Osteocyte (in vitro differentiated cells): ENCODE data around the gene KCTD1. TPM values are rescaled to one million over a fixed set of nuclear protein-coding genes. Genes with fewer than 3 reads are reported as not detected.

Source experiments
- DNase-seq: peaks from one replicate; pipeline ENCODE4 v3.0.0; 2021; ENCODE audit warnings: mixed read lengths; ENCODE audit not compliant: unreplicated experiment; ENCODE audit errors: extremely low spot score
- H3K27ac Mint-ChIP-seq: one replicate; pipeline ENCODE4 v1.8.0; 2021; ENCODE audit warnings: mild to moderate bottlenecking, mixed read lengths; ENCODE audit not compliant: unreplicated experiment
- H3K27me3 Mint-ChIP-seq: one replicate; pipeline ENCODE4 v1.8.0; 2021; ENCODE audit warnings: mixed read lengths; ENCODE audit not compliant: unreplicated experiment
- H3K36me3 Mint-ChIP-seq: one replicate; pipeline ENCODE4 v1.8.0; 2021; ENCODE audit warnings: mixed read lengths; ENCODE audit not compliant: unreplicated experiment
- H3K4me1 Mint-ChIP-seq: one replicate; pipeline ENCODE4 v1.8.0; 2021; ENCODE audit warnings: mixed read lengths; ENCODE audit not compliant: unreplicated experiment
- H3K4me3 Mint-ChIP-seq: one replicate; pipeline ENCODE4 v1.8.0; 2021; ENCODE audit warnings: mild to moderate bottlenecking, moderate library complexity, mixed read lengths; ENCODE audit not compliant: unreplicated experiment
- H3K9me3 Mint-ChIP-seq: one replicate; pipeline ENCODE4 v1.8.0; 2021; ENCODE audit warnings: mixed read lengths; ENCODE audit not compliant: unreplicated experiment
- total RNA-seq: library from RNA; stranded (reverse); gene quantifications from 2 replicates; pipeline ENCODE4 v1.2.1, GENCODE V29; 2021
- TF ChIP-seq, protein P1 (sequence below): fragments of 200-600 bp; sonication (generic); IDR thresholded peaks from 2 replicates; pipeline ENCODE4 v1.5.0; 2021; ENCODE audit warnings: antibody characterized with exemption, mild to moderate bottlenecking, moderate library complexity

The KCTD1 gene
- total RNA-seq, 1 donor from 2014 or later = 25.7 TPM

DNA sequence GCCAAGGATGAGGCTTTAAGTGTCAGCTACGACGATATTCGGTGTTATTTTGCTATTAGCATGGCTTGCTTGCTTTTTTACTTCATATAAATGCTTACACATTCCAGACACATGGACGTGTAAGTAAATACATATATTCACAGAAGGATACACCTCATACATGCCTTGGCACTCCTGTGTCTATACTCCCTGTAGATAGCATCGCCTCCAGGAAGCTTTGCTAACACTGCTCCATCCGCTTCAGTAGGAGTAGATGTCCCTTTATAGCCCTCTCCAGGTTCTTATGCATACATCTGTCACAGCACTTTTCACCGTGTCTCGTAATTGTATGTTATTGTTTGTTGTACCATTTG lies 27.5 kb upstream of the KCTD1 start:
- peak overlapping the region; percentile 74 for H3K4me3 Mint-ChIP-seq
- DNase-seq = no peak
- H3K27ac Mint-ChIP-seq = no peak overlapping the region
- TF ChIP-seq, protein P1, sequence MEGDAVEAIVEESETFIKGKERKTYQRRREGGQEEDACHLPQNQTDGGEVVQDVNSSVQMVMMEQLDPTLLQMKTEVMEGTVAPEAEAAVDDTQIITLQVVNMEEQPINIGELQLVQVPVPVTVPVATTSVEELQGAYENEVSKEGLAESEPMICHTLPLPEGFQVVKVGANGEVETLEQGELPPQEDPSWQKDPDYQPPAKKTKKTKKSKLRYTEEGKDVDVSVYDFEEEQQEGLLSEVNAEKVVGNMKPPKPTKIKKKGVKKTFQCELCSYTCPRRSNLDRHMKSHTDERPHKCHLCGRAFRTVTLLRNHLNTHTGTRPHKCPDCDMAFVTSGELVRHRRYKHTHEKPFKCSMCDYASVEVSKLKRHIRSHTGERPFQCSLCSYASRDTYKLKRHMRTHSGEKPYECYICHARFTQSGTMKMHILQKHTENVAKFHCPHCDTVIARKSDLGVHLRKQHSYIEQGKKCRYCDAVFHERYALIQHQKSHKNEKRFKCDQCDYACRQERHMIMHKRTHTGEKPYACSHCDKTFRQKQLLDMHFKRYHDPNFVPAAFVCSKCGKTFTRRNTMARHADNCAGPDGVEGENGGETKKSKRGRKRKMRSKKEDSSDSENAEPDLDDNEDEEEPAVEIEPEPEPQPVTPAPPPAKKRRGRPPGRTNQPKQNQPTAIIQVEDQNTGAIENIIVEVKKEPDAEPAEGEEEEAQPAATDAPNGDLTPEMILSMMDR = no peak
- peaks cover 42% of the 10 kb centered on the region for H3K27me3 Mint-ChIP-seq
- H3K36me3 Mint-ChIP-seq = no peaks in the 10 kb centered on the region
- H3K9me3 Mint-ChIP-seq = no peaks in the 10 kb centered on the region
- H3K4me1 Mint-ChIP-seq = peaks cover 11% of the 10 kb centered on the region

DNA sequence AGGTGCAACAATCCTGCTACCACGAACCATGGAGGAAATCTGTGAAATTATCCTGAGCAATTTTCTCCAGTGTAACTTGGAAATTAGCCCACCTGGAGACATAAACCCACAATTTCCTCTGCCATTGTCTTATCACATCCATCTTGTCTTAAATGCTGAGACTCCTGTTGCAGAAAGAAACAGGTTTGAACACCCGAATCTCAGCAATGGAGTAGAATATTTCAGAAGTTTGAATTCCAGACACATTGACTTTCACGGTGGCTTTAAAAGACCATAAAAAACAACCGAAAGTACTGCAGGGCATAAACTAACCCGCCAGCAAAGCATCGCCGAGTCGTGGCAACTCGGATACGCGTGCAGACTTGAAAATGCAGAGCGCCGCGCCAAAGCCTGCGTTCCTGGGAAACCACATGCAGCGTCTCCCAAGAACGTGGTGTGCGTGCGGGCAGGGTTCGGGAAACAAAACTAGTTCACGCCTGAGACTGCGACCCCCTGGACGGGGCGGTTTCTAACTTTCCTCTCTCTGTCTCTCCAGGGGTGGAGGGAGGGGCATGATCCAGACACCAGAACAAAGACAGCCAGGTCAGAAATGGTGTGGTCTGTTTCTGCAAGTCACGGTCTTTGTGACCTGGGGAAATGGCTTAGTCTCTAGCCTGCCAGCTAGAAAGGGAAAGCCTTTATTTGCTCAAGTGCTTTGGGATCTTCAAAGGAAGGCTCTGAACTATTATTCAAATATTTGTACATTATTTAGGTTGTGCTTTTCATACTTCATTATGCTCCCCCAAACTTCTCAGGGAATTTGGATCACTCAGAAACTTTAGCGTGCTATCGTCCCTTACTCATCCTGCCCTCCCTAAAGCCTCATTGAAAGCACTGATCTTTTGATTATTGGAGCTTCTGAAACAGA lies 26.9 kb upstream of the KCTD1 start:
- no peaks in the 10 kb centered on the region for H3K9me3 Mint-ChIP-seq
- no peak for DNase-seq
- H3K27ac Mint-ChIP-seq = peak overlapping the region; percentile 59
- peak overlapping the region; percentile 74 for H3K4me3 Mint-ChIP-seq
- TF ChIP-seq, protein P1 = no peak
- H3K36me3 Mint-ChIP-seq = no peaks in the 10 kb centered on the region
- H3K27me3 Mint-ChIP-seq = peaks cover 42% of the 10 kb centered on the region
- peaks cover 11% of the 10 kb centered on the region for H3K4me1 Mint-ChIP-seq

DNA sequence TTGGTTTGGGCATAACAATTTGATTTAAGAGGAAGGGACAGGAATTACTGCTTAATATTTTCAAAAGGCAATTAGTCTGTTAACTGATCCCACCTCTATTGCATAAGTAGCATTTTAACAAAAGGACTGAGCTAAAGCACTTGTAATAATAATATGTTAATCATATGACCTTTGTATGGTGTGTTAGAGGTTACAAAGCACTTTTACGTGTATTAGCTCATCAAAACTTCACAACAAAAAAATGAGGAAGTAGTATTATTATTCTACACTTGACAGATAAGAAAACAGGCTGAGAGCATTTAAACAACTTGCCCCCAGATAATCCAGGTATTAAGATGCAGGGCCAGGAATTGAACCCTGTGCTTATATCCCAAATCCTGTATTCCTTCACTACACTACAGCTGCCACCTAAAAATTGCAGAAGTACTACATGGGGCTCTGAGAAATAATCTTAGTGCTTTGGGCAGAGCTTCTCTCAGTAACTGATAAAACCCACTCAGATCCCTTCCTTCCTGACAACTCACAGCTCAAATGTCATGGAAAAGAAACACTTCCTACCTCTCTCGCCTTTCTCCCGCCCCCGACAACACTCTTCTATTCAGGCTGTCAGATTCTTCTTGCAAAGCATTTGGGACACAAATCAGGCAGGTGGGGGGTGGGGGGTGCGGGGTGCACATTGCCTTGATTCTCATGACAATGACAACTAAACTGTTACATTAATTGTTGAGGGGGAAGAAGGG lies 20.7 kb upstream of the KCTD1 start:
- peaks cover 1% of the 10 kb centered on the region for H3K36me3 Mint-ChIP-seq
- no peak overlapping the region for H3K27ac Mint-ChIP-seq
- H3K4me3 Mint-ChIP-seq = no peak overlapping the region
- TF ChIP-seq, protein P1 = no peak
- DNase-seq = no peak
- H3K4me1 Mint-ChIP-seq = no peaks in the 10 kb centered on the region
- H3K9me3 Mint-ChIP-seq = no peaks in the 10 kb centered on the region
- H3K27me3 Mint-ChIP-seq = peaks cover 31% of the 10 kb centered on the region

DNA sequence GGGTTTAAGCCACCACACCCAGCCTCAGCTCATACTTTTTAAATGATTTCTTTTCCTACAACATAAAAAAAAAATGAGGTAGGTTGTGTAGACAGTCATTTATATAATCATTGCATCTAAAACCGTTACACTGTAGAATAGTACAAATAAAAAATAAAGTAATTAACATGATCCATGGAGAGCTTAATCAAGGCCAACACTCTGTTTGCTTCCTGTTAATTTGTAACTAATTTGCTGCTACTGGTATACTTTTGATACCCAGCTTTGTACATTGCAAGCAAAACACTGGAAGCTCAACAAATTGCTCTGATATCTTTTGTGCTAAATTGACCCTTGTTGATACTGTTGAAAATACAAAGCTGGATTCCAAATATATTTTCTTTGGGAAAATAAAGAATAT lies 20.2 kb upstream of the KCTD1 start:
- peaks cover 35% of the 10 kb centered on the region for H3K27me3 Mint-ChIP-seq

More for the DNA sequence above, 20.2 kb upstream of the KCTD1 start:
- H3K27ac Mint-ChIP-seq = no peak overlapping the region
- H3K36me3 Mint-ChIP-seq = peaks cover 1% of the 10 kb centered on the region
- DNase-seq = no peak
- TF ChIP-seq, protein P1 = no peak
- H3K9me3 Mint-ChIP-seq = peaks cover 2% of the 10 kb centered on the region
- no peaks in the 10 kb centered on the region for H3K4me1 Mint-ChIP-seq
- no peak overlapping the region for H3K4me3 Mint-ChIP-seq
